ENCODE measurements around the gene POTEH.
"Not testable (repeated sequence)": the region's sequence is repeated elsewhere in the genome, so short reads cannot be mapped to it uniquely, and the experiment has no call there.

- not testable (repeated sequence) for TF ChIP-seq CTCF, POLR2A (IDR thresholded peaks at IDR 0.05)
These were observed 49.1 kb downstream of the POTEH start for GRCh38 chr22:15738909-15739391.
